Neural progenitor cell (in vitro differentiated cells): ENCODE measurements around the gene FSTL4. TPM values are rescaled to one million over a fixed set of nuclear protein-coding genes. Genes with fewer than 3 reads are reported as not detected.
A peak's percentile ranks its signal among the peaks of the same experiment; 100 is the strongest.

Experiments
- DNase-seq: peaks from one replicate; pipeline ENCODE4 v3.0.0-alpha.2; 2016; ENCODE audit warnings: low spot score
- H2AFZ ChIP-seq: fragments of 200-600 bp; sonication (generic); replicated peaks from 2 replicates; pipeline ENCODE4 v1.6.1; 2016; ENCODE audit warnings: antibody characterized with exemption
- H3F3A ChIP-seq: fragments of 200-600 bp; sonication (generic); 2 replicates; pipeline ENCODE4 v1.6.1; 2016; ENCODE audit warnings: antibody characterized with exemption, low read depth
- H3K27ac ChIP-seq: fragments of 200-600 bp; sonication (generic); 2 replicates; pipeline ENCODE4 v1.5.1; 2016; ENCODE audit warnings: mild to moderate bottlenecking
- H3K27me3 ChIP-seq: fragments of 200-600 bp; sonication (generic); 2 replicates; pipeline ENCODE4 v1.6.1; 2016; ENCODE audit warnings: mild to moderate bottlenecking, moderate library complexity
- H3K36me3 ChIP-seq: fragments of 200-600 bp; sonication (generic); 2 replicates; pipeline ENCODE4 v1.5.1; 2016
- H3K4me1 ChIP-seq: fragments of 200-600 bp; sonication (generic); 2 replicates; pipeline ENCODE4 v1.6.1; 2016; ENCODE audit warnings: mixed run types
- H3K4me2 ChIP-seq: fragments of 200-600 bp; sonication (generic); 2 replicates; pipeline ENCODE4 v1.6.1; 2016
- H3K4me3 ChIP-seq: fragments of 200-600 bp; sonication (generic); 2 replicates; pipeline ENCODE4 v1.5.1; 2016
- H3K79me2 ChIP-seq: fragments of 200-600 bp; sonication (generic); 2 replicates; pipeline ENCODE4 v1.6.1; 2016; ENCODE audit warnings: low read depth
- H3K9ac ChIP-seq: fragments of 200-600 bp; sonication (generic); 2 replicates; pipeline ENCODE4 v1.6.1; 2016
- H3K9me3 ChIP-seq: fragments of 200-600 bp; sonication (generic); 2 replicates; pipeline ENCODE4 v1.5.1; 2016; ENCODE audit warnings: low read depth
- H4K20me1 ChIP-seq: fragments of 200-600 bp; sonication (generic); 2 replicates; pipeline ENCODE4 v1.6.1; 2016; ENCODE audit warnings: low read depth
- H3K27ac Mint-ChIP-seq: 3 replicates; pipeline ENCODE4 v1.8.0; 2021; ENCODE audit warnings: mixed read lengths
- H3K27me3 Mint-ChIP-seq: 2 replicates; pipeline ENCODE4 v1.8.0; 2022; ENCODE audit warnings: low read depth, mild to moderate bottlenecking, inconsistent platforms, moderate library complexity, mixed read lengths; ENCODE audit not compliant: insufficient read depth
- H3K36me3 Mint-ChIP-seq: 3 replicates; pipeline ENCODE4 v1.8.0; 2021; ENCODE audit warnings: mixed read lengths
- H3K4me1 Mint-ChIP-seq: 3 replicates; pipeline ENCODE4 v1.8.0; 2021; ENCODE audit warnings: mixed read lengths
- H3K4me3 Mint-ChIP-seq: 3 replicates; pipeline ENCODE4 v1.8.0; 2021; ENCODE audit warnings: mild to moderate bottlenecking, moderate library complexity, mixed read lengths
- H3K9me3 Mint-ChIP-seq: 3 replicates; pipeline ENCODE4 v1.8.0; 2020; ENCODE audit warnings: mixed read lengths
- CTCF ChIP-seq: fragments of 200-600 bp; sonication (generic); IDR thresholded peaks from 2 replicates; pipeline ENCODE4 v1.5.1; 2017; ENCODE audit warnings: antibody characterized with exemption, mild to moderate bottlenecking
- EZH2 ChIP-seq: fragments of 200-600 bp; sonication (generic); IDR thresholded peaks from 2 replicates; pipeline ENCODE4 v1.6.1; 2017; ENCODE audit warnings: antibody characterized with exemption, mild to moderate bottlenecking, moderate library complexity
- EZH2phosphoT487 ChIP-seq: fragments of 200-600 bp; sonication (generic); IDR thresholded peaks from 2 replicates; pipeline ENCODE4 v1.6.1; 2017; ENCODE audit warnings: antibody characterized with exemption
- total RNA-seq: library from RNA; depleted of rRNA; stranded (reverse); fragments of >200 nt; gene quantifications from 2 replicates; pipeline ENCODE4 v1.2.3, GENCODE V29; 2015; ENCODE audit warnings: low replicate concordance

FSTL4 gene
- total RNA-seq, 1 donor from 2014 or later, result 0.95 TPM

GRCh38 chr5:133404724-133405123, 207.6 kb downstream of the FSTL4 start:
- H2AFZ ChIP-seq, result no peak overlapping the region
- H3K36me3 ChIP-seq, result no peaks in the 10 kb centered on the region
- no peak overlapping the region for H3K4me2 ChIP-seq
- H3K9ac ChIP-seq, result no peak overlapping the region
- Mint-ChIP-seq H3K4me3 (peak overlapping the region; percentile 64), H3K27me3 (peaks cover 7% of the 10 kb centered on the region), H3K4me1 (peaks cover 35% of the 10 kb centered on the region), H3K36me3 (no peaks in the 10 kb centered on the region), H3K27ac (peak overlapping the region; percentile 57), H3K9me3 (no peaks in the 10 kb centered on the region)
- H3K27me3 ChIP-seq, result no peaks in the 10 kb centered on the region
- H3K79me2 ChIP-seq, result no peaks in the 10 kb centered on the region
- H3K4me3 ChIP-seq, result no peak overlapping the region
- DNase-seq, result no peak
- peaks cover 21% of the 10 kb centered on the region for H3K4me1 ChIP-seq
- no peaks in the 10 kb centered on the region for H3K9me3 ChIP-seq
- no peaks in the 10 kb centered on the region for H4K20me1 ChIP-seq
- H3K27ac ChIP-seq, result no peak overlapping the region
- TF ChIP-seq EZH2phosphoT487 (no peak), CTCF (peak; percentile 42), EZH2 (no peak)
- H3F3A ChIP-seq, result no peaks in the 10 kb centered on the region

GRCh38 chr5:133403741-133404364, 208.5 kb downstream of the FSTL4 start:
- TF ChIP-seq CTCF, result no peak
- TF ChIP-seq EZH2phosphoT487, result no peak
- TF ChIP-seq EZH2, result no peak
- Mint-ChIP-seq H3K27ac (no peak overlapping the region), H3K4me3 (no peak overlapping the region), H3K36me3 (no peaks in the 10 kb centered on the region), H3K9me3 (no peaks in the 10 kb centered on the region), H3K4me1 (peaks cover 39% of the 10 kb centered on the region), H3K27me3 (peaks cover 11% of the 10 kb centered on the region)
- Histone ChIP-seq H4K20me1 (no peaks in the 10 kb centered on the region), H2AFZ (no peak overlapping the region), H3K4me2 (no peak overlapping the region), H3K9ac (no peak overlapping the region), H3K79me2 (no peaks in the 10 kb centered on the region), H3K36me3 (no peaks in the 10 kb centered on the region), H3K4me1 (peaks cover 21% of the 10 kb centered on the region), H3F3A (no peaks in the 10 kb centered on the region), H3K4me3 (no peak overlapping the region), H3K9me3 (no peaks in the 10 kb centered on the region), H3K27ac (no peak overlapping the region), H3K27me3 (no peaks in the 10 kb centered on the region)
- no peak for DNase-seq

- Histone ChIP-seq H4K20me1 (no peaks in the 10 kb centered on the region), H3K9me3 (no peaks in the 10 kb centered on the region), H2AFZ (no peak overlapping the region), H3K4me2 (no peak overlapping the region), H3K4me3 (no peak overlapping the region), H3K36me3 (no peaks in the 10 kb centered on the region), H3K27ac (no peak overlapping the region), H3K79me2 (no peaks in the 10 kb centered on the region), H3K4me1 (peaks cover 26% of the 10 kb centered on the region), H3F3A (peaks cover under 1% of the 10 kb centered on the region), H3K27me3 (no peaks in the 10 kb centered on the region), H3K9ac (no peak overlapping the region)
- Mint-ChIP-seq H3K27ac (peak overlapping the region; percentile 88), H3K4me1 (peaks cover 43% of the 10 kb centered on the region), H3K27me3 (peaks cover 14% of the 10 kb centered on the region), H3K9me3 (no peaks in the 10 kb centered on the region), H3K36me3 (no peaks in the 10 kb centered on the region), H3K4me3 (no peak overlapping the region)
- TF ChIP-seq EZH2, result no peak
- no peak for TF ChIP-seq EZH2phosphoT487
- no peak for TF ChIP-seq CTCF
- no peak for DNase-seq
These were observed 209.6 kb downstream of the FSTL4 start for GRCh38 chr5:133402775-133403174.
